ENCODE data around the gene CREBBP.

The CREBBP gene

DNA sequence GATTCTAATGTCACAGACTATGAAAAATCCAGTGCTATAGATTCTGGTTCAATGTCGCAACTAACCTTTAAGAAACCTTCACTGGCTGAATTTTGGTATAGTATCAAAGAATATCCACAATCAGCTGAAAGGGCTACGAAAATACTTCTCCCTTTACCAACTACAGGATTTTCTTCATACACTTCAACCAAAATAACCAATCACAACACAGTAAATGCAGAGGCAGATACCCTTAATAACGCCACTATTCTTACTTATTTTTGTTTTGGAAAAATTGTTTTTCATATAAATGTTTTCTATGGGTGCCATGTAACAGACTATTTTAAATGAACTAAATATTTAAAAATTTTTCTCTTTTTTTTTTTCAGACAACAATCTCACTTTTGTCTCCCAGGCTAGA lies 114.3 kb downstream of the CREBBP start:
- no peak overlapping the region for H3K4me3 ChIP-seq (ENCODE audit: control insufficient read depth, low read depth, low read length)
- no peak for TF ChIP-seq CTCF (IDR thresholded peaks at IDR 0.05; ENCODE audit: control insufficient read depth, insufficient read depth, low read depth, low read length, missing control alignments)
- DNase-seq (ENCODE audit: low read depth), result no peak

- no peak for DNase-seq (ENCODE audit: low read depth)
- H3K4me3 ChIP-seq (ENCODE audit: control insufficient read depth, low read depth, low read length), result no peak overlapping the region
- TF ChIP-seq CTCF (IDR thresholded peaks at IDR 0.05; ENCODE audit: control insufficient read depth, insufficient read depth, low read depth, low read length, missing control alignments), result no peak
These were observed 116.1 kb downstream of the CREBBP start for GRCh38 chr16:3764409-3764808.

- H3K4me3 ChIP-seq (ENCODE audit: control insufficient read depth, low read depth, low read length), result no peak overlapping the region
- no peak for TF ChIP-seq CTCF (IDR thresholded peaks at IDR 0.05; ENCODE audit: control insufficient read depth, insufficient read depth, low read depth, low read length, missing control alignments)
- no peak for DNase-seq (ENCODE audit: low read depth)
These were observed 118.3 kb downstream of the CREBBP start for GRCh38 chr16:3762107-3762750.

DNA sequence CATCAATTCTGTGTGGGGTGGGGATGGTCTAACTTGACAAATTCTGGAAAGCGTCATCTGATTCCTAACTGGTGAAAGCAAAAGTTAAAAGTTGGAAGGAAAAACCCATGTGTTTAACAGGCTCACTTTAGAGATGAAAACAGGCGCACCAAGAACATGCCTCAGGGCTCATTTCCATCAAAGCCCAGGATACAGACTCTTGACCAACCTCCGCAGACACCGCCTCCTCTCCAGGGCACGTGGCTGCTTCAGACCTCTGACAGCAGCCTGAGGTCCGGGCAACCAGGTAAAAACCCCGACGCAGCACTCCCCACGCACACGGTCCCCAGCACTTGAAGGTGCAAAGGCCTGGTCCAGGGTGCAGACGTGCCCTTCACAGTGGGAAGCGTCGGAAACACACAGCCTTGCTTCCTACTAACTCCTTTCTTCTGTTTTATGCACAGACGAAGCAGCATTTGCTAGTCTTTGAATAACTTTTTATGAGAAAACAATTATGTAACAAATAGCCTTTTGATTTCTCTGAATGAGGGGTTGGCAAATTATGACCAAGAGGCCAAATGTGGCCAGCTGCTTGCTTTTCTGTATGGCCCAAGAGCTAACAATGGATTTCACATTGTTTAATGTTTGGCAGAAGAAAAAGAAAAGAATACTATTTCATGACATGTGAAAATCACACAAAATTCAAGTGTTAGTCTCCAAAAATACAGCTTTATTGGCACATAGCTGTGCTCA lies 119.0 kb downstream of the CREBBP start:
- TF ChIP-seq CTCF (IDR thresholded peaks at IDR 0.05; ENCODE audit: control insufficient read depth, insufficient read depth, low read depth, low read length, missing control alignments), result no peak
- H3K4me3 ChIP-seq (ENCODE audit: control insufficient read depth, low read depth, low read length), result no peak overlapping the region
- DNase-seq (ENCODE audit: low read depth), result no peak

- DNase-seq (ENCODE audit: low read depth), result no peak
- no peak overlapping the region for H3K4me3 ChIP-seq (ENCODE audit: control insufficient read depth, low read depth, low read length)
- no peak for TF ChIP-seq CTCF (IDR thresholded peaks at IDR 0.05; ENCODE audit: control insufficient read depth, insufficient read depth, low read depth, low read length, missing control alignments)
These were observed 120.0 kb downstream of the CREBBP start for GRCh38 chr16:3760518-3760917.

GRCh38 chr16:3759736-3760135 lies 120.8 kb downstream of the CREBBP start:
- H3K4me3 ChIP-seq (ENCODE audit: control insufficient read depth, low read depth, low read length), result no peak overlapping the region
- no peak for DNase-seq (ENCODE audit: low read depth)
- no peak for TF ChIP-seq CTCF (IDR thresholded peaks at IDR 0.05; ENCODE audit: control insufficient read depth, insufficient read depth, low read depth, low read length, missing control alignments)
